CD4-positive, alpha-beta T cell (primary cell): ENCODE measurements around the gene COP1. TPM values are rescaled to one million over a fixed set of nuclear protein-coding genes. Genes with fewer than 3 reads are reported as not detected.

ENCODE experiments used
- ATAC-seq: fragments of 200-7000 bp; cut with Tn5 transposase; one replicate; pipeline ENCODE4 v1.10.0; 2022; ENCODE audit warnings: mild to moderate bottlenecking; ENCODE audit not compliant: poor library complexity
- CTCF ChIA-PET: fragments of 350-600 bp; sonication (Branson Sonifier 250); formaldehyde crosslinking; loops from one replicate; lab custom pipeline; 2021; ENCODE audit warnings: antibody characterized with exemption, inconsistent platforms; lab: Charles Lee
- POLR2A ChIA-PET: fragments of 350-600 bp; sonication (Branson Sonifier 250); formaldehyde crosslinking; loops from one replicate; lab custom pipeline; 2021; ENCODE audit warnings: antibody characterized with exemption, inconsistent platforms; lab: Charles Lee
- DNase-seq, 14 experiments: peaks; one replicate each; pipeline ENCODE4 v3.0.0-alpha.2; 2013 to 2020; ENCODE audit warnings: mixed read lengths in 2 of 14
- H3K27ac ChIP-seq, 2 donors: one replicate each; pipeline versions ENCODE4 v1.5.1 to v1.7.0; 2013; ENCODE audit warnings: low read length in 2 of 2, low read depth in 1 of 2, mild to moderate bottlenecking in 1 of 2
- H3K27me3 ChIP-seq, 2 experiments: 1 replicate in 1 of 2; 2 replicates in 1 of 2; pipeline versions ENCODE4 v1.6.1 to v1.7.0; 2013; ENCODE audit warnings: low read length in 2 of 2, control low read depth in 1 of 2, mild to moderate bottlenecking in 1 of 2, moderate library complexity in 1 of 2; ENCODE audit not compliant: insufficient read depth in 2 of 2, control insufficient read depth in 1 of 2
- H3K36me3 ChIP-seq: one replicate; pipeline ENCODE4 v1.6.1; 2013; ENCODE audit warnings: low read length, control low read depth; ENCODE audit not compliant: insufficient read depth
- H3K4me1 ChIP-seq: one replicate; pipeline ENCODE4 v1.6.1; 2013; ENCODE audit warnings: low read length, control low read depth; ENCODE audit not compliant: insufficient read depth
- H3K4me3 ChIP-seq: one replicate; pipeline ENCODE4 v1.5.1; 2013; ENCODE audit warnings: mild to moderate bottlenecking, low read length, moderate library complexity
- H3K9me3 ChIP-seq, 2 experiments: 1 replicate in 1 of 2; 2 replicates in 1 of 2; pipeline versions ENCODE4 v1.6.1 to v1.7.0; 2013; ENCODE audit warnings: low read length in 2 of 2, mild to moderate bottlenecking in 2 of 2, control low read depth in 1 of 2, moderate library complexity in 1 of 2; ENCODE audit not compliant: control insufficient read depth in 1 of 2, insufficient read depth in 1 of 2
- H3K27ac Mint-ChIP-seq: one replicate; pipeline ENCODE4 v1.8.0; 2020; ENCODE audit warnings: mixed read lengths
- H3K27me3 Mint-ChIP-seq: one replicate; pipeline ENCODE4 v1.8.0; 2021; ENCODE audit warnings: mixed read lengths
- H3K36me3 Mint-ChIP-seq: one replicate; pipeline ENCODE4 v1.8.0; 2021; ENCODE audit warnings: low read depth, mixed read lengths
- H3K4me1 Mint-ChIP-seq: one replicate; pipeline ENCODE4 v1.8.0; 2021; ENCODE audit warnings: low read depth, mixed read lengths
- H3K4me3 Mint-ChIP-seq: one replicate; pipeline ENCODE4 v1.8.0; 2020; ENCODE audit warnings: mild to moderate bottlenecking, mixed read lengths
- H3K9me3 Mint-ChIP-seq: one replicate; pipeline ENCODE4 v1.8.0; 2020; ENCODE audit warnings: mixed read lengths
- CTCF ChIP-seq: fragments of 200-600 bp; IDR thresholded peaks from one replicate; pipeline ENCODE4 v1.8.0; 2022; ENCODE audit warnings: antibody characterized with exemption, mild to moderate bottlenecking
- intact Hi-C, 2 experiments: fragments of 100-400 bp; cut with DNase I in 1 of 2; cut with micrococcal nuclease in 1 of 2; formaldehyde crosslinking; loops; one replicate each; pipeline versions ENCODE4 v1.15.1 to v1.9.0; 2023 to 2025; cut with DNase I, micrococcal nuclease
- total RNA-seq, 174 experiments: library from RNA in 2 of 174; stranded (reverse) in 2 of 174; gene quantifications; one replicate each; pipeline ENCODE4 v1.2.3 and lab custom pipeline; 2021 to 2026

Gene COP1
- total RNA-seq, 2 experiments from 2014 or later: 38.6 to 42.2 TPM

- Mint-ChIP-seq H3K27ac (no peak overlapping the region), H3K36me3 (peaks cover 18% of the 10 kb centered on the region), H3K9me3 (no peaks in the 10 kb centered on the region), H3K4me1 (peaks cover 94% of the 10 kb centered on the region), H3K4me3 (peak overlapping the region; percentile 76), H3K27me3 (no peaks in the 10 kb centered on the region)
- CTCF ChIA-PET: no interaction called here
- H3K27ac ChIP-seq: no peak overlapping the region
- DNase-seq (no peak), ATAC-seq (no peak)
- intact Hi-C loops: no loop called here
- peaks cover 13% of the 10 kb centered on the region for H3K4me1 ChIP-seq
- H3K36me3 ChIP-seq: no peaks in the 10 kb centered on the region
- peaks cover 0 to 4% of the 10 kb centered on the region in 2 experiments for H3K9me3 ChIP-seq
- no peak for TF ChIP-seq CTCF
- POLR2A ChIA-PET: no interaction called here
- H3K4me3 ChIP-seq: no peak overlapping the region
- H3K27me3 ChIP-seq: no peaks in the 10 kb centered on the region
These were observed 10.4 kb downstream of the COP1 start for GRCh38 chr1:176196728-176197127.

GRCh38 chr1:176195547-176195946, 11.5 kb downstream of the COP1 start:
- DNase-seq (no peak), ATAC-seq (no peak)
- Mint-ChIP-seq H3K27me3 (no peaks in the 10 kb centered on the region), H3K4me3 (peak overlapping the region; percentile 36), H3K4me1 (peaks cover 94% of the 10 kb centered on the region), H3K36me3 (peaks cover 13% of the 10 kb centered on the region), H3K27ac (no peak overlapping the region), H3K9me3 (no peaks in the 10 kb centered on the region)
- ChIA-PET POLR2A (interaction anchor here (1.1 kb wide), 1 partner anchor 12 kb away, joined by 5 read pairs; the partner anchor contains the start of gene COP1), CTCF (no interaction called here)
- Histone ChIP-seq H3K4me1 (peaks cover 13% of the 10 kb centered on the region), H3K9me3 (peaks cover 0 to 4% of the 10 kb centered on the region in 2 experiments), H3K4me3 (no peak overlapping the region), H3K36me3 (no peaks in the 10 kb centered on the region), H3K27me3 (no peaks in the 10 kb centered on the region), H3K27ac (no peak overlapping the region)
- no peak for TF ChIP-seq CTCF
- intact Hi-C loops: no loop called here

GRCh38 chr1:176193663-176194062, 13.4 kb downstream of the COP1 start:
- H3K4me3 Mint-ChIP-seq: no peak overlapping the region
- H3K9me3 Mint-ChIP-seq: no peaks in the 10 kb centered on the region
- Histone ChIP-seq H3K4me1 (peaks cover 10% of the 10 kb centered on the region), H3K36me3 (no peaks in the 10 kb centered on the region), H3K27ac (no peak overlapping the region), H3K27me3 (no peaks in the 10 kb centered on the region), H3K4me3 (no peak overlapping the region), H3K9me3 (no peaks in the 10 kb centered on the region)
- H3K4me1 Mint-ChIP-seq: peaks cover 95% of the 10 kb centered on the region
- H3K36me3 Mint-ChIP-seq: peaks cover 11% of the 10 kb centered on the region
- POLR2A ChIA-PET: no interaction called here
- H3K27me3 Mint-ChIP-seq: no peaks in the 10 kb centered on the region
- TF ChIP-seq CTCF: no peak
- intact Hi-C loops: no loop called here
- DNase-seq (no peak), ATAC-seq (no peak)
- CTCF ChIA-PET: no interaction called here
- no peak overlapping the region for H3K27ac Mint-ChIP-seq
